Dermis microvascular lymphatic vessel endothelial cell (primary cell): ENCODE data around the gene GATA3. TPM values are rescaled to one million over a fixed set of nuclear protein-coding genes. Genes with fewer than 3 reads are reported as not detected.
A peak's percentile ranks its signal among the peaks of the same experiment; 100 is the strongest.

ENCODE experiments used
- DNase-seq, 2 donors: peaks; one replicate each; pipeline versions ENCODE4 v3.0.0 to v3.0.0-alpha.2; 2010; ENCODE audit warnings: low read depth in 2 of 2
- total RNA-seq: library from RNA; depleted of rRNA; stranded (reverse); fragments of >200 nt; gene quantifications from 2 replicates; pipeline ENCODE4 v1.2.1, GENCODE V29; 2014

Gene GATA3
- total RNA-seq, 1 donor from 2014 or later = under 0.01 TPM

DNA sequence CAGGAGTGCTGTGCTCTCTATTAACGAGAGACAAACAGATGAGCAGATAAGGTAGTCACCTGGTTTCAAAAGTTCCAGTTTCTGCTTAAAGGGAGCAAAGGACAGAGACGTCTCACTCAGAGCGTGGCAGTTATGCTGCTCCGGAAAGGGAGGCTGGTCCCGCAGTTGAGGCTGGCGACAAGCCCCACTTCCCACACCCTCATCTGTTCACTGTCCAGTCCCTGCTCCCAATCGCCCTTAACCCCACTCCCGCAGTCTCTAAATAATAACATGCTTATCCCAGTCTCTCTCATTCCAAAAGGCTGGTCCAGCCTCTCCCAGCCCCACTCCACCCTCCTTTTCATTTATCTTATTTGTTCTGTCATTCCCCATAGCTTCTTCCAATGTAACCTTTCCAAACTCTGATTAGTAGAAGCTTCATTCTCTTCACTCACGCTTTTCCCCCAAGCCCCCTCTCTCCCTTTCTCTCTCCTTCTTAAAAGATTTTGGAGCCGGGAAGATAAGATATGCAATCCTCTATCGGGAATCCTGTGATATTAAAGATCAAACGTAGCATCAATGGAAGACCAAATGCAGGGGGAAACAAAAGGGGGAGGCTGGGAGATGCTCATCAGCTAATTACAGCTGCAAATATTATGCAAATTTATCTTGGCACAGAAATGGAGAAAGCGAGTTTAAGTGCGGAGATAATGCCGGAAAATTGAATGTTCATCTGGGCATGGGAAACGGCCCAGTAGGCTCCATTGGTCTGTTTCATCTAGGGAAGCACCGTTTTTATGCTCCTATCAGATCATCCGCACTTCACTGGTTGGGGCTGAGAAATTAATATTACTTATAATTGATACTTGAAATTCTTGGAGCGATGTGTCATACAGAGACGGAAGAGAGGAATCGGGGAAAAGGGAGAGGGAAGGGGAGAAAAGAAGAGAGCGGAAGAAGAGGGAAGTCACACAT is 16.3 kb upstream of the GATA3 start:
- no peak for DNase-seq

DNA sequence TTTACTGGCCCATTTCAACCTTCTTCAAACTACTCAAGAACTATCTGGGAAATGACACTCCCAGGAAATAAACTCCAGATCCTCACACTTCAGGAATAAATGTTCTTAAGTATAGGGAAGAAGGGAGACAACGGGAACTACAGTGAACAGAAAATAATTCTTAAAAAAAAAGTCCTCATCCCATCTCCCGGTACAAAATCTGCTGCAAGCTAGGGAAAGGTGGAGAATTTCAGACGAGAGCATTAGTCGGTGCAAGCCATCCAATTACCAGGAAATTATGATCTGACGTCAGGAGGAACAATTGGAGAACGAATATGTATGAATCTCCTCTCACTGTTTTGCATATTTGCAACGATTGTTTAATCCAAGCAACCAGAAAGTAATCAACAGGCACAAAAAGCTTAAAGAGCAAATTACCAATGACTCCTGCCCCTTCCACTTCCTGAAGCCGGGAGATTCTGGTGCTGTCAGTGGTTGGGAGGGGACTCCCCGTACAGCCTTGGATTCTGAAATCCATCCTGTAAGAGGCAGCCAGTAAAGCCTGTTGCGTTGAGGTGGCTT is 15.1 kb upstream of the GATA3 start:
- no peak for DNase-seq

DNA sequence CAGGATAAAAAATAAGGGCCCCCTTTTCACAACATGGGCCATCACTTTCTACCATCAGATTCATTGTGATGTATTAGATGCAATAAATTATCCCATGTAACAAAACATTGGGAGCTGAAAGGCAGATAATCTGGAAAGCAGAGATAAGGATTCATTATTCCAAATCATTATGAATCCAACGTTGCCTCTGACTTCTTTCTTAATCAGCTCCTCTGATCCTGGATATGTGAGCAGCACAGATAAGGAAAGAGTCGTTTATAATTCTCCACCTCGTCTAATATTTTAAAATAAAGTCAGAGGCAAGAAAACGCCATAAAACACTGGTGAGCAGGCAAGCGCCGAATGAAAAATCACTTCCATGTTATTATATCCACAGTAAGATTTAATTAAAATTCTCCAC is 13.8 kb upstream of the GATA3 start:
- no peak for DNase-seq

DNA sequence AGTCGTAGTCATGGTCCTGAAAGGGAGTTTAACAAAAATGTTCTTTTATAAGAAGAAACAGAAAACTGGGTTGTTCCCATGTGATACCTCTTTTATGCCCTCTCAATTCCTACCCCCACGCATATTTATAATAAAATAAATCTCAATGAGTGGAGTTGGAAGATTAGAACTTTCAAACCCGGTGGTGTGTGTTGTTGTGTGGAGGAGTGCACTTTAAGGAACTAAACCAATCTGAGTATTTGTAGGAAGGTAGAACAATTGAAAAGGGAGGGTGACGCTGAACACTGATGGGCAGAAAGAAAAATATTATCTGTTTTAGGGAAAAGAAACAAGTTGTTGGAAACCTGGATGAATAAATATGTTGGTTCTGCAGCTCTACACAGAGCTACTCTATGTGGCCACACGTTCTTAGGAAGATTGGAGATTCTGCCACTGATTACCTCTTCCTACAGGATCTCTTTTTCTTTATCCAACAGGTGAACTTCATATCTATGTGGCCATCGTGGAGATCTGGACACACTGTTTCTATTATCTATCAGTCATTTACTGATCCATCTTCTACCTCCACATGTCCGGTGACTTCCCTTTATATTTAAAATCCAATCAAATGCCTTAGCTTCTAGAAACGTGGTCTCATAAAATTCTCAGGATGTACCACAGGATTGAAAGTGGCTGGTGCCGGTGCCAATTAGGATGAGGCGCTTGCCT is 13.1 kb upstream of the GATA3 start:
- no peak for DNase-seq

DNA sequence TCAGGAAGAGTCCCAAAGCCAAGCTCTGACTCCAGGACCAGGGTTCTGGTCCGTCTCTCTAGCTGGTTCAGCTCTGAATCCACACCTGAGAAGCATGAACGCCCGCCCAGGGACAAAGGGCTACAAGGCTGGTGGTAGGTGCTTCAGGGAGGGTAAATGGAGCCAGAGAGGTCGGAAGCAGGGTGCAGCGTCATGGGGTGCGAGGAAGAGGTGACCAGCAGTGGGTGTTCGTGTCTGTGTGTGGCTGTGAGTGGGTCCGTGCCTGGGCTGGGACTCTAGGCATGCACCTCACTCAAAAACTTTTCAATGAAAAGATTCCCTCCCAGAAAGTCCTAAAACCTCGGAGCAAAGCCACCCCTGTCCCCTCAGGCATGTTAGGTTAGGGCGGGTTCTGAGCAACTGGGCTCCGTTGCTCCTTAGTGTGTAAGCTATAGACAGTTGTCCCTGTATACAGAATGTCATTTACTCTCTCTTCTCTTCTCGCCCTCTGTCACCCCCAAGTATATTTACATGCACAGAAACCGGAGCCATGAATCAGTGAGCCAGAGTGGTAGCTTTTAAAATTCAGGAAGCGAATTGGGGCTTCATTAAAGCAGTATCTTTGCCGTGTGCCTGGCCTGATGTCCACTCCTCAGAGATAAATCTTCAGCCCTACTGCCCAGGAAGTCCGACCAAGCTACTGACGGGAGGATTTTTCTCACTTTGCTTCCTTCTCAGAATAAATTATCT is 12.3 kb upstream of the GATA3 start:
- no peak for DNase-seq

DNA sequence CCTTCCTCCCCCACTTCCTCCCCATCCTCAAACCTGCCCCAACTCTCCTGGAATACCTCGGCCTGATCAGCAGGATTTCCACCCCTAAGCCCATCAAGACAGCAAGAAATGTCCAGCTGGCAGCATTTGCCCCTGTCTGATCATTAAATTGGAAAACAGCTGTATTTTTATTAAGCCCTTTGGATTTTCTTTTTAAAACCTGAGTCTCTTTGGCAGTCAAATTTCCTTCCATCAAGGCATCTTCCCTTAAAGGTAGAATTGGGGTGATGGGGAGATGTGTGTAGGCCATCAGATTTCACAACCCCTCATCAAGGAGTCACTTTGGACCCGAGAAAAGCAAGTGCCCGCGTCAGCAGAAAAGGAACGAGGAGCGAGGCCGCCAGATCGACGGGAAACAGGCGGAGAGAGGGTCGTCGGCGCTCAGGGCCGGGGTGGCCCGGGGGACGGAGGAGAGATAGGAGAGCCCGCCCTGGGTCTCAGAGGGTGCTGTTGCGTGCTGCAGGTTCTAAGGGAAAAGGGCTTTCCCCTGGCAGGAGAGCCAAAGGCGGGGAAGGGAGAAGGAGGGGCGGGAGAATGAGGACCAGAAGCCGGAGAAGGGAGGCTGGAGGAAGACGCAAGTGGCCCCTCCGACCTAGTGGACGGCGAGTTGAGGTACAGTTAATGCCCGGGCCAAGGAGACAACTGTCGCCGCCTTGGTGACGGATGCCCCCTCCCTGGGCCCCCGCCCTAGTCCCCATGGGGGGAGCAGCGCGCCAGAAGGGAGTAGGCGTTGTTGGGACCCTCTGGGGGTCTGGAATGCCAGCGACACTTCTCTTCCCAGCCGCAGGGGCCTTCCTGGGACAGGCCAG is 11.5 kb upstream of the GATA3 start:
- no peak for DNase-seq

DNA sequence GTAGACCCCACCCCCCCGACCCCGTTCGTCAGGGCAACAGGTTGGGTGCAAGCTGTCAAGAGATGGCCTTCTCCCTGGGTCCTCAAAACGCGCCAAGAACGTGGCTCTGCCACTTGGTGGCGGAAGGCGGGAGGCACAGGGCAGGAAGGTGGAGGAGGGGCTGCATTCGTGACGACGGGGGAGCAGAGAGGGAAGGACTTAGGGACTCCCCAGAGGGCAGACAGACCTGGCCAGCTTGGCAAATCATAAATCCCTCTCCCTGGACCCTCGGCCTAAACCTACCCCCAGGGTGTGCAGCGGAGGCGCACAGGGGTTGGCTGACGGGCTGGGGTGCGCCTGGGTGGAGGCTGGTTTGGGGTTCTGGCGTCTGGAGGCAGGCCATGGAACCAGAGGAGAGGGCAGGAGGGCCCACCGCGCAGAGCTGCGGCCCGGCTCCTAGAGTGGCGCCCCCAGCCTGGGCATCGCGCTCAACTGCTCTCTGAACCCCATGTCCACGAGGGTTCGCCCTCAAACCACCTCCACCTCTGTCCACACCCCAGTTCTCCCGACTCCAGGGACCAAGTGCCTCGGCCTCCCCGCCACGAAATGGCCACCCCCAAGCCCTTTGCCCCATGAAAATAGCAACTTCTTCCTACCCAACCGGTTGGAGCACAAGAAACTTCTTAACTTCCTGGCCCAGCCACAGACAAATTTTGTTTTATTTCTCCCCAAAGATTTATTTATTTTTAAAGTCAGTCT is 10.8 kb upstream of the GATA3 start:
- no peak for DNase-seq

DNA sequence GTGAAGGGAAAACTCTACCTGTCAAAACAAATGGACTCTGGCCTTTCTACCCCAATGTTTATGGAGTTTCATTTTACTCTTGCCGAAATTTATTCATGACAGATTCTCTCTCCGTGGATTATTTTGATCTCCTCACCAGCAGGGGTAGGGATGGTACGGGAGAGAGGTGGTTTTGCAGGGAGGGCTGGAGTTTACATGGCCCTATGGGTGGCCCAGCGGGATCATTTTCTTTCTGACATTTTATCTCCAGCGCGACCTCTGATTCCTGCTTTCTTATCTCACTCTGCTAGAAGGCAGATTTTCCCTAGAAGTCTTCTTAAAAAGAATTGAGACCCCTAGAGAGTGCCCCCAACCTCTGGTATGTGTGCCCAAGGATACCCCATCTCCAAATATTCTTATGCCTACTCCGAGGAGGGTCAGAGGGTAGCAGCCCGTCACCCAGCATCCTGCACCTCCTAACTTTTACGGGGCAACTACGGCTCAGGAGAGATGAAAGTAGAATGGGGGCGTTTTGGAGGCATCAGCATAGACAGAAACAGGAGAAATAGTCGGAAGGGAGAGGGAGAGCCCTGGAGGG is 10.1 kb upstream of the GATA3 start:
- no peak for DNase-seq

DNA sequence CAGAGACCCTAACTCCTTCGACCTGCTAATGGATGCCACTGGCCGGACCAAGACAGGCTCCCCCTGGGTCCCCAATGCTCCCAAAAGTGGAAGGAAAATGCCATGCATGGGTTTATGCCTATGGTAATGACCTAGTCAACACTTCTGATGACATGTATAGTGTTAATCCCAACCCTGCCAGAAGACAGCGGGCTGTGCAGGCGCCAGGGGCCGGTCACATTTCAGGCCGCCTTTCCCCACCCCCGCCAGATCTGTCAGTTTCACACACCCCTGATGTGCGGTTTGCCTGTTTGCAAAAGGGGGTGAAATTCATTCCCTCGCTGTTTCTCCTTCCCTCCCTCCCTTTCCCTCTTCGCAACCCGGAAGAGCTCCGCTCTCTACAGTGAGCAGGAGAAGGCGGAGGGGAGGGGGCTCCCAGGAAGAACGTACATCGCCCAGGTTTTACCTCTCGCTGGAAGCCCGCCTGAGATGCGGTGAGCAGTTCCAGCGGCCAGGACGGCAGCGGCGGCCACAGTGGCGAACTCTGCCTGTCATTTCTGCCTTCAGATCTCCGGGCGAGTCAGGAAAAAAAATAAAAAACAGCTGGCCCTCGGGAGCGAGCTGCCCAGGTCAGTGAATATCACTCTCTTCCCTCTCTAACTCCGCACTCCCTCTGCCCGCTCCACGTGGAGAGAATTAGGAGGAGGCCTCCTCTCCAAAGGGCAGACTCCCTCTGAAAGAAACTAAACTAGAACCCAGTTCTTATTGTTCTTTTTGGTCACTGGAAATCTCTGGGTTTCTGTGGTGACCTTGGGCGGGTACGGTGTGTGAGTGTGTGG is 9.4 kb upstream of the GATA3 start:
- no peak for DNase-seq

DNA sequence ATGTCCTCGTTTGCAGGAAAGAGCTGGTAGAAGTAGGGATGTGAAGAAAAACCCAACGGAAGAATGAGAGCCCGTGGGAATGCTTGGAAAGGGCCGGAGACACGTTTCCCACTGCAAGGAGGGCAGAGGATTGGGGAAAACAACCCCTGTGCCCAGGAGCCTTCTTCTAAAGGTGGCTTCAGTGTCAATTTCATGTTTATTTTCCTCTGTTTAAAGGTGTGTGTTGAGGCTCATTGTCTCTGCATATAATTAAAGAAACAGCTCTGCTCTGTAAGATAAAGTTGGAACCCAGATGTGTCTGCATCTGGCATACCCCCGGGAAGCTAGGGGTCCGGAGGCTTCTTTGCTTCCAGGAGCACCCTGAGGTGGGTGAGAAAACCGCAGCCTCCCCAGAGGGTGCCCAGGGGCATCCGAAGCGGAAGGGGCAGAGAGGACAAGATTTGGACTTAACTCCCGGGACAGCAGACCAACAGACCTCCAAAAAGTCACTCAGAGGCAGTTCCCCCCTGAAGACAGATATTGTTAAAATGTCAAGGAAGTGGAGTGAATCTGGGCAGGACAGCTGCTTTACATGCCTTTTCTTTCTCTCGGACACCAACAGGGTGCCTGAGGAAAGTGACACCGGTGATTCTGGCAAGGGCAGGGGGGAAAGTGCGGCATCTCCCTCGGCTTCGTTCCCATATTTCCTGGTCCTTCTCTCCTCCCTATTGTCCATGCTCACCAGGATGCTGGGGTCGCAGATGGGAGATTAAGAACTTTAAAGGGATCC is 8.6 kb upstream of the GATA3 start:
- no peak for DNase-seq

DNA sequence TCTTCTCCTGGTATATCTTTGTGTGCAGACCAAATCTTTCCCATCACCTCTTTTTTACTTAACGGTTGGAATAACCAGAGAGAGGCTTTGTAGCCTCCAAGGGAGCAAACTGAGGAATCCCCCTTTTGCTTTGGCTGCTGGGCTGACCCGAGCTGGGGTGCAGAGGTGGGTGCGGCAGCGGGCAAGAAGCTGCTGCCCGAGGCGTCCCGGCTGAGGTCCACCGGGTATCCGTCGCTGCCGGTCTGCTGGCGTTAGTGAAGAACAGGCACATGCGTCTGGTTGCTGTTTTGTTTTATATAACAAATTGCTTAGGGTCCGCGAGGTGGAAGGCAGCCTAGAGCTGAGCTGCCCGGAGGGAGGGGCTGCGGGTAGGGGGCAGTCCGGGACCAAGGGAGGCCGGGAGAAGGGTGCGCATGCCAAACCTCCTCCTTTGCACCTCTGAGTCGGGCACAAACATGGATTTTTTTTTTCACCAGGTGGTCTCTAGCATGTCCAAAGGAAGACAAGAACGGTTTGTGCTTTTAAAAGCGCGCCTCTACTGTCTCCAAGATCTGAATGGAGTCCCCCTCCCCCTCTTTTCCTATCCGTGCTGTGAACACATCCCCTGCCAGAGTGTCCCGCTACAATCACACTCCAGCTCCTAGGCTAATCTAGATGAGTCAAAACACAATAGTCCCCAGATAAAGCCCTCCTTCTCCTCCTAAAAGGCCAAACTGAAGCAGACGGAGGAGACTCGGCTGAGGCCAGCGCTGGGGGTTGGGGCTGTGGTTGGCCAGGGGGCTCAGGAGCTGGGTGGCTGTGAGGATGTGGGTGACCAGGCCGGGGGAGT is 6.8 kb upstream of the GATA3 start:
- DNase-seq = no peak

DNA sequence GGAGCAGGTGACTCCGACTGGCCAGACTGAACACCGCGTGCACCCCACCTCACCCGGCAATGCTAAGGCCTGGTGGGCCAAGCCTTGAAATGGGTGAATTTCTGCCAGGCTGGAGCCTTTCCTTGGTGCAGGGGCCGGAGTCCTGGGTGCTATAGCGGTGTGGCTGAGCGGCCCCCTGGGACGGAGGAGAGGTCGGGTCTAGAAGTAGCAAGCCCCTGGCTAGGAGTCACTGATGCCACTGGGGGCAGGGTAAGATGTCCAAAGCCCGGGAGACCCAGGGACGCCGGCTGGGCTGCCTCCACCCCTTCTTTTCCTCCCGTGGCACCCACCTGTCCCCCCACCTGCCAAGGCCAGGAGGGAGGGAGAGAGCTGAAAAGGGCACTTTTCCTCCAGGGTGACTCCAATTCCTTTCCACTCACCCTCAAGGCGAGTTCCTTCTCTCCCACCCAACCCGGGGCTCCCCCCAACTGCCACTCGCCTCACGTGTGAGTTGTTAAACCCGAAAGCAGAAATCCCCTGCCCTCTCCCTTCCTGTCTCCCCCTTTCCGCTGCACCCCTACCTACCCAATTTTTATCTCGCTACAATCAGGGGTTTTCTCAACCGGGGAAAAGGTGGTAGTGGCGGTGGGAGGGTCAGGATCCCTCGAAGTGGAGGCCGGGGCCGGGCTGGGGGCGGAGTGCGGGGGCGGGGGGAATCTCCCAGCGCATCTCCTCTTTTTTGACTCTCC is 6.0 kb upstream of the GATA3 start:
- no peak for DNase-seq

DNA sequence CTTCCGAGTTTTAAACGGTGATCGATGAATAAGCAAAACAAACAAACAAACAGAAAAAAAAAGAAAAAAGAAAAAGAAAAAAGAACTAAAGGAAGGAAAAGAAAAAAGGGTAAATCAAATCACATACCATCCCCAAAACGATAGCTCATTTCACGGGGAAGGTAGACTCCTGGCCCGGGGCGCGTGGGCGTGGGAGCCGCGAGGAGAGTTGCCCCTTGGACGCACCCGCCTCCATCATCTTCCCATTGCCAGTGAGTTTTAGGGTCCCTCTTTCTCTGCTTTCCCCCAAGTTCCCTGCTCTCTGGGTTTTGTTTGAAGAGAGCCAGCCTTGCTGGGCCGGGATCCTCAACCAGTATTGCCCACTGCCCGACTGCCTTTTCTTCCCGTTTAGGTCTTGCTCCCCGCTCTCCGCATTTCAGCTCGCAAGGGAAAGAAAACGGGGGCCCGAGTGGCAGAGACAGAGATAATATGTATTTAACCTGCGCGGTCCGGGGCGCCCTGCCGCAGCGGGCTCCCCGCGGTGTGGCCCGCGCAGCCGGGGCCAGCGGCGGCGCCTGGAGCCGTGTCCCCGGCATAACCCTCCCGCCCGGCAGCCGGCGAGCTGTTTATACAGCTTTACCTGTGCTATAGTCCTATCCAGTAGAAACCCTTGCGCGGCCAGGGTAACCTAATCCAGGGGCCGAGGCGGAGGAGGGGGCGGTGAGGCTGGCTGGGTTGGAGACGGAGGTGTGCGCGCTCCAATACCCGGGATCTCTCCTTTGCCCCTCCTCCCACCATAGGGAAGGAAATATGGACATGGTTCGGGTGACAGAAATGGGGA is 5.2 kb upstream of the GATA3 start:
- DNase-seq = no peak

DNA sequence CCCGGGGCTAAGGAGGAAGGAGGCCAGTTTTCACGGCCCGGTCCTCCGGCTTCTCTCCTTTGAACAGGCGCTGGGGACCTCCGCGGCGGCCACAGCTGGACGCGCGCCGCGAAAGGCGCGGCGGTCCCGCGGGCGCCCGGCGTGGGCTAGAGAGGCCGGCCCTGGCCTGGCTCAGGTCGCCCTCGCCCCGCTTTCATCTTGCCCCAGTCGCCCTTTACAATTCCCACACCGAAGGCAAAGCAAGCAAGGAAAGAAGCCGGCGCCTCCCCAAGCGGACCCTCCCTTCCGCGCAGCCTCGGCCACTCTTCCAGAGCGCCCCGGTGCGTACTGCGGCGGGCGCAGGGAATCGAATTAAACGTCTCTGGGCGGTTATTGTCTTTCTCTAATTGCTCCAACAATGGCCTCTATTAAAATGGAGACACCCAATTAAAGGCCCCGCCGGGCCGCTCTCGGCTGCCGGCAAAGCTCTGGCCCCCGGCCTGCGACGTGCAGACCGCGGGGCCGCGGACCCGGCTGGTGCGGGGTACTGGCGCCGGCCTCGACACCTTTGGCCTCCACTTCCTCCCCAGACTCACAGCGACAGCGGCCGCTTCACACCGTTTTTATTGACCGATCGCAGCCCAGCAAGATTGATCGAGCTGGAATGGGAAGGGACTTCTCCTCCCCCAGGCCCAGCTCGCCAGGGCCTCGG is 4.5 kb upstream of the GATA3 start:
- DNase-seq = peak in 1 of 2 donors; percentile 30

DNA sequence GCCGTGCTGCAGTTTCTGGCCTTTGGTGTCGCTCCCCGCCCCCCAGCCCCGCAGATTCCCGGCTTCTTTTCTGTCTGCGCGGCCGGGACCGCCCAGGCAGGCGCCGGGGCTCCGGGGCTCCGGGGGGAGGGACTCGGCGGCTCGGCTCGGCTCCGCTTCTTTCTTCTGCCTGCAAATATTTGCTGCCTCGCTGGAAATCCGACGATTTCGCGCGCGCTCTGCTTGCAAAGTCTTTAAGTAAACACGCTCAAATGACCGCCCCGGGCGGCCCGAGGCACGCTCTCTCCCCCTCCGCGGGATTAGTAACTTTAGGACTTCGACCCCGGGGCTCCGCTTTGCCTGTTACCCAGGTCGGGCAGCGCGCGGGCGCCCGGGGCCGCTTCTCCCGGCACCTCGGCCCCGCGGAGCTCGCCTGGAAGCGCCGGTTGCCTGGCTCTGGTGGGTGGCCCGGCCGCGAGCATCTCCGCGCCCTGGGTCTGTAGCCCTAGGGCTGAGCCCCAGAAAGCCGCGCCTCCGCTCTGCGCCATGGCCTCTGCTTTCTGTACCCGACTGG is 3.9 kb upstream of the GATA3 start:
- DNase-seq = peak in 1 of 2 donors; percentile 47
